Stimulated activated naive CD8-positive, alpha-beta T cell treated with anti-CD3 and anti-CD28 coated beads, Interleukin-15, Interleukin-2, amounts not matched to agents 100 ng/mL and 50 ng/mL, for 24 hours (primary cell): Measurements from ENCODE around the gene TRERF1.
A peak's percentile ranks its signal among the peaks of the same experiment; 100 is the strongest.

Experiments used
- H3K27ac Mint-ChIP-seq: one replicate; pipeline ENCODE4 v1.8.0; 2021; ENCODE audit warnings: mild to moderate bottlenecking, mixed read lengths
- H3K27me3 Mint-ChIP-seq: one replicate; pipeline ENCODE4 v1.8.0; 2021; ENCODE audit warnings: mixed read lengths
- H3K36me3 Mint-ChIP-seq: one replicate; pipeline ENCODE4 v1.8.0; 2021; ENCODE audit warnings: low read depth, mixed read lengths
- H3K4me1 Mint-ChIP-seq: one replicate; pipeline ENCODE4 v1.8.0; 2021; ENCODE audit warnings: low read depth, mixed read lengths
- H3K4me3 Mint-ChIP-seq: one replicate; pipeline ENCODE4 v1.8.0; 2021; ENCODE audit warnings: mild to moderate bottlenecking, mixed read lengths
- H3K9me3 Mint-ChIP-seq: one replicate; pipeline ENCODE4 v1.8.0; 2021; ENCODE audit warnings: mixed read lengths

Gene TRERF1

GRCh38 chr6:42316981-42317380 lies 134.7 kb downstream of the TRERF1 start:
- Mint-ChIP-seq H3K27ac (peak overlapping the region; percentile 76), H3K4me1 (peaks cover 64% of the 10 kb centered on the region), H3K9me3 (no peaks in the 10 kb centered on the region), H3K4me3 (peak overlapping the region; percentile 28), H3K36me3 (no peaks in the 10 kb centered on the region), H3K27me3 (no peaks in the 10 kb centered on the region)

- Mint-ChIP-seq H3K4me3 (peak overlapping the region; percentile 28), H3K27me3 (no peaks in the 10 kb centered on the region), H3K4me1 (peaks cover 57% of the 10 kb centered on the region), H3K9me3 (no peaks in the 10 kb centered on the region), H3K36me3 (no peaks in the 10 kb centered on the region), H3K27ac (peak overlapping the region; percentile 76)
Measured at GRCh38 chr6:42315991-42316970, 135.4 kb downstream of the TRERF1 start.

DNA sequence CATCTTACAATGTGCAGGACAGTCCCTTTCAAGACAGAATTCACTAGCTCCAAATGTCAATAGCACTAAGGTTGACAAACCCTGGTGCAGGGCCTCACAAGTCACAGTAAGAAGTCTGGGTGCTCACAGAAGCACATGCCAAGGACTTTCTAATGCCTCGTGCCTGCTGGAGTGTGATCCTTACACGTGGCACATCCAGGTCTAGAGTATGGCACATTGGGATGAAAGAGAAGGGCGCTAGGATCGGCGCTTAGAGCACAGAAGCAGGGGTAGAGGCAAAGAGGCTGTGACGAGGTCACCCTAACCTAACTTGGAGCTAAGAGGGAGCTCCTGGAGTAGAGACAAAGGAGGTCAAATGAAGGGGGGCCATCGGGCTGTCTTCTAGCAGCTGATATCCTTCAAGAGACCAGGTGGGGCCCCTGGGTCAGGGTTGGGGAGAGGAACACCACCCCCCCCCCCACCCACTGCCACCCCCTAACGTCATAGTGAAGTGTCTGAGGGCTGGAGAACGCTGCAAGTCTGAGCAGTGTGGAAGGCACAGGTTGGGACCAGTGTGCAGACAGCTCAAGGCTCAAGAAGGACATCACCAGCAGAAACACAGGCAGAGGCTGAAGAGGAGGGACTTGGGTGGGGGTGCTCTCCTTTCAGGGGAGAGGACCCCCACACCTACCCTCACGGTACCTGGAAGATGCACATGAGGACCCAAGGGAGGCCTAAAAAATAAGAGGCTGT lies 136.3 kb downstream of the TRERF1 start:
- Mint-ChIP-seq H3K9me3 (no peaks in the 10 kb centered on the region), H3K27me3 (no peaks in the 10 kb centered on the region), H3K4me1 (peaks cover 49% of the 10 kb centered on the region), H3K27ac (peak overlapping the region; percentile 41), H3K4me3 (no peak overlapping the region), H3K36me3 (peaks cover 4% of the 10 kb centered on the region)

GRCh38 chr6:42314571-42315258 lies 137.0 kb downstream of the TRERF1 start:
- H3K27me3 Mint-ChIP-seq: no peaks in the 10 kb centered on the region
- H3K4me3 Mint-ChIP-seq: no peak overlapping the region
- no peaks in the 10 kb centered on the region for H3K9me3 Mint-ChIP-seq
- H3K27ac Mint-ChIP-seq: no peak overlapping the region
- H3K36me3 Mint-ChIP-seq: peaks cover 4% of the 10 kb centered on the region
- H3K4me1 Mint-ChIP-seq: peaks cover 49% of the 10 kb centered on the region

DNA sequence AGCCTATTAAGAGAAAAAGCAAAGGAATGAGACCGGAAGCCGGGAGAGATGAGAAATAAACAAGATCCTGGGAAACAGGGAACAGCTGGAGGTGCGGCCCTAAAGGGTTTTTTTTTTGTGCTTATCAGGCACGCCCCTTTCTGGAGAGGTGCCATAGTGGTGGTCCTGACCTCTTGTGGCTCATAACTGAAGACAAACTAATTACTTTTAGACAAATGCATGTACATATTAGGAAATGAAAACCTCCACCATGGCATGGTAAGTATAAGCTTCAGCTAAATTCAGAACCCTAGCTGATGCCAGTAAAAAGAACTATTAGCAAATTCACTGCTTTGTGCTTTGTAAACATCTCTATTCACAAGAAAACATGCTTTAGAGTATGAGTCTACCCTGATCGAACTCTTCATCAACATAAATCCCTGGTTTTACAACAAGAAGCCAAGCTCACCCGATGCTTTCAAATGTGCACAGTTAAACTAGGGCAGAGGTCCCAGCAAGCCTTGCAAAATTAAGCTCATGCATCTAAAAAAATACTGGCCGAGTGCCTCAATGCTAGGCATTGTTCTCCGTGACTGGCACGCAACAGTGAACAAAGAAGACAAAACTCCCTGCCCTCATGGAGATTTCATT lies 137.7 kb downstream of the TRERF1 start:
- H3K4me1 Mint-ChIP-seq: peaks cover 49% of the 10 kb centered on the region
- H3K4me3 Mint-ChIP-seq: no peak overlapping the region
- H3K27ac Mint-ChIP-seq: no peak overlapping the region
- no peaks in the 10 kb centered on the region for H3K27me3 Mint-ChIP-seq
- no peaks in the 10 kb centered on the region for H3K9me3 Mint-ChIP-seq
- peaks cover 4% of the 10 kb centered on the region for H3K36me3 Mint-ChIP-seq

- no peaks in the 10 kb centered on the region for H3K27me3 Mint-ChIP-seq
- H3K36me3 Mint-ChIP-seq: peaks cover 4% of the 10 kb centered on the region
- no peaks in the 10 kb centered on the region for H3K9me3 Mint-ChIP-seq
- peaks cover 49% of the 10 kb centered on the region for H3K4me1 Mint-ChIP-seq
- H3K4me3 Mint-ChIP-seq: no peak overlapping the region
- H3K27ac Mint-ChIP-seq: peak overlapping the region; percentile 37
Measured at GRCh38 chr6:42313038-42313437, 138.7 kb downstream of the TRERF1 start.

- Mint-ChIP-seq H3K27ac (no peak overlapping the region), H3K9me3 (no peaks in the 10 kb centered on the region), H3K27me3 (no peaks in the 10 kb centered on the region), H3K4me1 (no peaks in the 10 kb centered on the region), H3K4me3 (no peak overlapping the region), H3K36me3 (peaks cover 4% of the 10 kb centered on the region)
Measured at GRCh38 chr6:42307141-42307470, 144.6 kb downstream of the TRERF1 start.

- H3K36me3 Mint-ChIP-seq: peaks cover 4% of the 10 kb centered on the region
- no peaks in the 10 kb centered on the region for H3K27me3 Mint-ChIP-seq
- no peaks in the 10 kb centered on the region for H3K4me1 Mint-ChIP-seq
- H3K27ac Mint-ChIP-seq: no peak overlapping the region
- H3K4me3 Mint-ChIP-seq: no peak overlapping the region
- no peaks in the 10 kb centered on the region for H3K9me3 Mint-ChIP-seq
Measured at GRCh38 chr6:42306439-42307140, 145.1 kb downstream of the TRERF1 start.

GRCh38 chr6:42304053-42304712 lies 147.5 kb downstream of the TRERF1 start:
- Mint-ChIP-seq H3K27ac (no peak overlapping the region), H3K4me3 (no peak overlapping the region), H3K9me3 (no peaks in the 10 kb centered on the region), H3K4me1 (no peaks in the 10 kb centered on the region), H3K36me3 (peaks cover 3% of the 10 kb centered on the region), H3K27me3 (no peaks in the 10 kb centered on the region)

DNA sequence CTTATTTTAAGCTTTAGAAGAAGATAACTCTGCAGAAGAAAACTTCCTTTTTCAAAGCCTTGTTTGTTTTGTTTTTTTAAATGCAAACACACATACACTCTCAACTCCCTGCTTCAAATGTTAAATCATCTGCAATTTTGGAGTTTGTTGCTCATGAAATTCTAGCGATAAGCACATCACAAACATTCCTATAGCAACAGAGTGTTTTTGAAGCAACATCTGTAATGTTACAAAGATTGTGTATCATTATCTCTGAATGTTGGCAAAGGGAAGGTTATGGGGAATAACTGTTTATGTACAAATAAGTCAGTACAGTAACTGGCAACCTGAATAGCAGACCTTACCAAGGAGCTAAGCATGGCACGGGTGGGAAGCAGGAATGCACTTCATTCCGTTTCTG lies 149.3 kb downstream of the TRERF1 start:
- no peak overlapping the region for H3K27ac Mint-ChIP-seq
- peaks cover 3% of the 10 kb centered on the region for H3K36me3 Mint-ChIP-seq
- H3K4me1 Mint-ChIP-seq: no peaks in the 10 kb centered on the region
- no peaks in the 10 kb centered on the region for H3K9me3 Mint-ChIP-seq
- no peaks in the 10 kb centered on the region for H3K27me3 Mint-ChIP-seq
- no peak overlapping the region for H3K4me3 Mint-ChIP-seq

- Mint-ChIP-seq H3K9me3 (no peaks in the 10 kb centered on the region), H3K4me1 (peaks cover 3% of the 10 kb centered on the region), H3K4me3 (no peak overlapping the region), H3K27ac (no peak overlapping the region), H3K36me3 (peaks cover 3% of the 10 kb centered on the region), H3K27me3 (no peaks in the 10 kb centered on the region)
Measured at GRCh38 chr6:42301986-42302385, 149.7 kb downstream of the TRERF1 start.

DNA sequence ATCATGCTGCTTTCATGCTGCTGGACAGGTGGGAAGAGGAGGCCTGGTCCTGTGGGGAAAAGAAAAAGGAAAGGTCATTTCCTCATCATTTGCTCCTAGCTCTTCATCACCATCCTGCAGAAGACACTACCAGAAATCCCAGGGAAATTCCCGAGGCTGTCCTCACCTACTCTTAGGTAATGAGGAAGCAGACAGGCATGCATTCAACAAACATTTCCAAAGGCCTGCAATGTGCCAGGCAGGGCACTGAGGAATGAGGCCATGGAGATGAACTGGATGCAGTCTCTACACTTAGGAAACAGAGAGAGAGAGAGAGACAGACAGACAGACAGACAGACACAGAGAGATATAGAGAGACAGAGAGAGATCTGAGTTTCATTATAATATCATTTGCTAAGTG lies 151.0 kb downstream of the TRERF1 start:
- no peaks in the 10 kb centered on the region for H3K9me3 Mint-ChIP-seq
- peaks cover 15% of the 10 kb centered on the region for H3K4me1 Mint-ChIP-seq
- no peaks in the 10 kb centered on the region for H3K27me3 Mint-ChIP-seq
- H3K4me3 Mint-ChIP-seq: no peak overlapping the region
- peaks cover 3% of the 10 kb centered on the region for H3K36me3 Mint-ChIP-seq
- H3K27ac Mint-ChIP-seq: no peak overlapping the region

DNA sequence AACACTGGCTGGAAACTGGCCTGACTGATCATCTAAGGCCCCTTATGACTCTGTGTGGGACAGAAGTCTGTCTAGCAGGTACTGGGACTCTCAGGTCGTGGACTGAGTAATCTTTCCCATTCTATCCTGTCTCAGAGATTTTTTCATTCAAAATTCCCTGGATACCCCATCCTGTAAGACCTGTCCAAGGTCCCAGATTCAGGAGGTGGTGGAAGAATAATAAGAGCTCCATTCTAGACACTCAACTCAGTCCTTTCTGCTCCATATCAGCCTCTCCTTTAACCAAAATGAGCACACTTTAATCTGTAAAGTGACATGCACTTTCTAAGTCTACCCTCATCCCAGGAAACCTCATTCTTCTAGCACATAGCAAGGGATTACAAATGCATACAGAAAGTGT lies 151.5 kb downstream of the TRERF1 start:
- peaks cover 3% of the 10 kb centered on the region for H3K36me3 Mint-ChIP-seq
- no peaks in the 10 kb centered on the region for H3K27me3 Mint-ChIP-seq
- peaks cover 20% of the 10 kb centered on the region for H3K4me1 Mint-ChIP-seq
- no peak overlapping the region for H3K4me3 Mint-ChIP-seq
- no peak overlapping the region for H3K27ac Mint-ChIP-seq
- no peaks in the 10 kb centered on the region for H3K9me3 Mint-ChIP-seq

DNA sequence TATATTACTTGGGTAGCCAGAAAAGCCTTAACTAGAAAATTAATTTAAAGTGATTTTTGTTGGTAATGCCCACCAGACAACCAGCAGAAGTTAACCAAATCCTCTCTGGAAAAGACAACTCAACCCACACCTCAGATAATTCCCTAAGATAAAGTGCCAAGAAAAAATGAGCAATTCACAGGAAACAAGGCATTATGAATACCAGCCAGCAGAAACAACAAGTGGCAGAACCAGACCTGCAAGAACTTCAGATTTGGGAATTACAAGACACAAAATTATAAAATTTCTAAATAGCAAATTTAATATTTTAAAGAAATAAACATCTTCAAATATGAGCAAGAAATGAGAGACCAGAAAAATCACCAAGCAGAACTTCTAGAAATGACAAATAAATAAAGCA lies 154.1 kb downstream of the TRERF1 start:
- H3K27me3 Mint-ChIP-seq: no peaks in the 10 kb centered on the region
- H3K4me3 Mint-ChIP-seq: no peak overlapping the region
- H3K36me3 Mint-ChIP-seq: peaks cover 7% of the 10 kb centered on the region
- no peak overlapping the region for H3K27ac Mint-ChIP-seq
- H3K4me1 Mint-ChIP-seq: peaks cover 42% of the 10 kb centered on the region
- no peaks in the 10 kb centered on the region for H3K9me3 Mint-ChIP-seq
